CD4-positive, alpha-beta T cell (primary cell): ENCODE measurements around the gene WIZ. TPM values are rescaled to one million over a fixed set of nuclear protein-coding genes. Genes with fewer than 3 reads are reported as not detected.

Source experiments
- ATAC-seq: fragments of 200-7000 bp; cut with Tn5 transposase; one replicate; pipeline ENCODE4 v1.10.0; 2022; ENCODE audit warnings: mild to moderate bottlenecking; ENCODE audit not compliant: poor library complexity
- CTCF ChIA-PET: fragments of 350-600 bp; sonication (Branson Sonifier 250); formaldehyde crosslinking; loops from one replicate; lab custom pipeline; 2021; ENCODE audit warnings: antibody characterized with exemption, inconsistent platforms; lab: Charles Lee
- POLR2A ChIA-PET: fragments of 350-600 bp; sonication (Branson Sonifier 250); formaldehyde crosslinking; loops from one replicate; lab custom pipeline; 2021; ENCODE audit warnings: antibody characterized with exemption, inconsistent platforms; lab: Charles Lee
- DNase-seq, 14 experiments: peaks; one replicate each; pipeline ENCODE4 v3.0.0-alpha.2; 2013 to 2020; ENCODE audit warnings: mixed read lengths in 2 of 14
- H3K27ac ChIP-seq, 2 donors: one replicate each; pipeline versions ENCODE4 v1.5.1 to v1.7.0; 2013; ENCODE audit warnings: low read length in 2 of 2, low read depth in 1 of 2, mild to moderate bottlenecking in 1 of 2
- H3K27me3 ChIP-seq, 2 experiments: 1 replicate in 1 of 2; 2 replicates in 1 of 2; pipeline versions ENCODE4 v1.6.1 to v1.7.0; 2013; ENCODE audit warnings: low read length in 2 of 2, control low read depth in 1 of 2, mild to moderate bottlenecking in 1 of 2, moderate library complexity in 1 of 2; ENCODE audit not compliant: insufficient read depth in 2 of 2, control insufficient read depth in 1 of 2
- H3K36me3 ChIP-seq: one replicate; pipeline ENCODE4 v1.6.1; 2013; ENCODE audit warnings: low read length, control low read depth; ENCODE audit not compliant: insufficient read depth
- H3K4me1 ChIP-seq: one replicate; pipeline ENCODE4 v1.6.1; 2013; ENCODE audit warnings: low read length, control low read depth; ENCODE audit not compliant: insufficient read depth
- H3K4me3 ChIP-seq: one replicate; pipeline ENCODE4 v1.5.1; 2013; ENCODE audit warnings: mild to moderate bottlenecking, low read length, moderate library complexity
- H3K9me3 ChIP-seq, 2 experiments: 1 replicate in 1 of 2; 2 replicates in 1 of 2; pipeline versions ENCODE4 v1.6.1 to v1.7.0; 2013; ENCODE audit warnings: low read length in 2 of 2, mild to moderate bottlenecking in 2 of 2, control low read depth in 1 of 2, moderate library complexity in 1 of 2; ENCODE audit not compliant: control insufficient read depth in 1 of 2, insufficient read depth in 1 of 2
- H3K27ac Mint-ChIP-seq: one replicate; pipeline ENCODE4 v1.8.0; 2020; ENCODE audit warnings: mixed read lengths
- H3K27me3 Mint-ChIP-seq: one replicate; pipeline ENCODE4 v1.8.0; 2021; ENCODE audit warnings: mixed read lengths
- H3K36me3 Mint-ChIP-seq: one replicate; pipeline ENCODE4 v1.8.0; 2021; ENCODE audit warnings: low read depth, mixed read lengths
- H3K4me1 Mint-ChIP-seq: one replicate; pipeline ENCODE4 v1.8.0; 2021; ENCODE audit warnings: low read depth, mixed read lengths
- H3K4me3 Mint-ChIP-seq: one replicate; pipeline ENCODE4 v1.8.0; 2020; ENCODE audit warnings: mild to moderate bottlenecking, mixed read lengths
- H3K9me3 Mint-ChIP-seq: one replicate; pipeline ENCODE4 v1.8.0; 2020; ENCODE audit warnings: mixed read lengths
- intact Hi-C, 2 experiments: fragments of 100-400 bp; cut with DNase I in 1 of 2; cut with micrococcal nuclease in 1 of 2; formaldehyde crosslinking; loops; one replicate each; pipeline versions ENCODE4 v1.15.1 to v1.9.0; 2023 to 2025; cut with DNase I, micrococcal nuclease
- total RNA-seq, 174 experiments: library from RNA in 2 of 174; stranded (reverse) in 2 of 174; gene quantifications; one replicate each; pipeline ENCODE4 v1.2.3 and lab custom pipeline; 2021 to 2026
- TF ChIP-seq, protein P1 (sequence below): fragments of 200-600 bp; IDR thresholded peaks from one replicate; pipeline ENCODE4 v1.8.0; 2022; ENCODE audit warnings: antibody characterized with exemption, mild to moderate bottlenecking

WIZ gene
- total RNA-seq, 2 experiments from 2014 or later = 12.9 to 14.3 TPM

DNA sequence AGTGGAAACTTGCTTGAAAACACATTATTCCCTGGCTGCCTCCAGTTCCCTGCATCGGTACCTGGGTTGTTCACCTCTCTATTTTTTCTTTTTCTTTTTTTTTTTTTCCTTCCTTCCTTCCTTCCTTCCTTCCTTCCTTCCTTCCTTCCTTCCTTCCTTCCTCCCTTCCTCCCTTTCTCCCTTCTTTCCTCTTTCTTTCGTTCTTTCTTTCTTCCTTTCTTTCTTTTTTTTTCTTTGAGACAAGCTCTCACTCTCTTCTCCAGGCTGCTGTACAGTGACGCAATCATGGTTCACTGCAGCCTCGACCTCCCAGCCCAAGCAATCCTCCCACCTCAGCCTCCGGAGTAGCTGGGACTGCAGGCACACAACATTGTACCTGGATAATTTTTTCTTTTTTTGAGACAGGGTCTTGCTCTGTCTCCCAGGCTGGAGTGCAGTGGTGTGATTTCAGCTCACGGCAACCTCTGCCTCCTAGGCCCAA is 18.0 kb upstream of the WIZ start:
- Mint-ChIP-seq H3K36me3 (peaks cover 17% of the 10 kb centered on the region), H3K27ac (peak overlapping the region; percentile 90), H3K4me1 (peaks cover 61% of the 10 kb centered on the region), H3K4me3 (peak overlapping the region; percentile 74), H3K27me3 (no peaks in the 10 kb centered on the region), H3K9me3 (no peaks in the 10 kb centered on the region)
- ChIA-PET POLR2A (interaction anchor here (1.4 to 8.1 kb wide), 8 partner anchors 10 to 88 kb away, joined by 4 to 76 read pairs (median 10); partner anchors contain the start of genes AKAP8, AKAP8L and PGLYRP2), CTCF (interaction anchor here (1.7 to 4.9 kb wide), 2 partner anchors 49 to 88 kb away, joined by 12 to 31 read pairs; partner anchors contain the start of gene AKAP8L)
- Histone ChIP-seq H3K27me3 (no peaks in the 10 kb centered on the region), H3K4me1 (peaks cover 65% of the 10 kb centered on the region), H3K27ac (peak overlapping the region in 1 of 2 donors; percentile 31), H3K9me3 (no peaks in the 10 kb centered on the region), H3K36me3 (no peaks in the 10 kb centered on the region), H3K4me3 (no peak overlapping the region)
- TF ChIP-seq, protein P1, sequence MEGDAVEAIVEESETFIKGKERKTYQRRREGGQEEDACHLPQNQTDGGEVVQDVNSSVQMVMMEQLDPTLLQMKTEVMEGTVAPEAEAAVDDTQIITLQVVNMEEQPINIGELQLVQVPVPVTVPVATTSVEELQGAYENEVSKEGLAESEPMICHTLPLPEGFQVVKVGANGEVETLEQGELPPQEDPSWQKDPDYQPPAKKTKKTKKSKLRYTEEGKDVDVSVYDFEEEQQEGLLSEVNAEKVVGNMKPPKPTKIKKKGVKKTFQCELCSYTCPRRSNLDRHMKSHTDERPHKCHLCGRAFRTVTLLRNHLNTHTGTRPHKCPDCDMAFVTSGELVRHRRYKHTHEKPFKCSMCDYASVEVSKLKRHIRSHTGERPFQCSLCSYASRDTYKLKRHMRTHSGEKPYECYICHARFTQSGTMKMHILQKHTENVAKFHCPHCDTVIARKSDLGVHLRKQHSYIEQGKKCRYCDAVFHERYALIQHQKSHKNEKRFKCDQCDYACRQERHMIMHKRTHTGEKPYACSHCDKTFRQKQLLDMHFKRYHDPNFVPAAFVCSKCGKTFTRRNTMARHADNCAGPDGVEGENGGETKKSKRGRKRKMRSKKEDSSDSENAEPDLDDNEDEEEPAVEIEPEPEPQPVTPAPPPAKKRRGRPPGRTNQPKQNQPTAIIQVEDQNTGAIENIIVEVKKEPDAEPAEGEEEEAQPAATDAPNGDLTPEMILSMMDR = no peak
- DNase-seq (no peak), ATAC-seq (no peak)
- intact Hi-C loops = loop anchor here (2.0 to 10.0 kb wide), 4 partner anchors 17 to 90 kb away; partner anchors contain the start of gene AKAP8L (in 1 of the 2)

DNA sequence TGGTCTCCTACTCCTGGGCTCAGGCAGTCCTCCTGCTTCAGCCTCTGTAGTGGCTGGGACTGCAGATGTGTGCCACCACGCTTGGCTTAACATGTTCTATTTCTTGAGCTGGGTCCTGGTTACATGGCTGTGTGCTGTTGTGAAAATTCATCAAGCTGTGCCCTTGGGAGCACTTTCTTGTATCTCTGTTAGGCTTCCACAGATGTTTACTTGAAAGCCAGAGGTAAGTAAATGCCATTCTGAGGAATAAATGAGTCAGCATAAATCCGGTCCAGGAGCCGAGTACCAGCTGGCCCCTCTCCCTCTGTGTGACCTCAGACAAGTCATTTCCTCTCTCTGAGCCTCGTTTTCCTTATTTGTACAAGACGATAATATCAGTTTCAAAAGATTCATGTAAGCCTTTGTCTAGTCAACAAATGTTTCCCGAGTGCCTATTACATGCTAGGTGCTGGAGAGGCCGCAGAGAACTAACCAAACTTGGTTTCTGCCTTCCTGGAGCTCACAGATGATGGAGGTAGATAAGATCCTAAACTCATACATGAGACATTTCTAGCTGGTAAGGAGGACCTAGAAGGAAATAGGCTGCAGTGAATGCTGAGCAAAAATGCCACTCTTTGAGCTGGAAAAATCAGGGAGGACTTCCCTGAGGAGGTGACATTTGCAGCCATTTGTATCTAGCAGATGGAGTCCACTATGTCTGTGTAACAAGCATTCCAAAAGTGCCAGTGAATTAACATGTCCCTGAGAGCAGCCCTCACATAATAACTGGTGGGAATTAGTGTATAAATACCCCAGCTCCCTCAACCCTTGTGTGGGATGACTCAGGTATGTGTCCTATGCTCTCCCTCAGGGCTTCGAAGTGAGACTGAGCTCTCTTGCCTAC is 17.3 kb upstream of the WIZ start:
- ChIA-PET POLR2A (interaction anchor here (1.2 to 8.1 kb wide), 10 partner anchors 11 to 88 kb away, joined by 3 to 76 read pairs (median 8); partner anchors contain the start of genes AKAP8, AKAP8L, PGLYRP2 and WIZ), CTCF (interaction anchor here (0.6 to 4.9 kb wide), 4 partner anchors 33 to 89 kb away, joined by 4 to 31 read pairs (median 8); partner anchors contain the start of gene AKAP8L)
- H3K4me1 Mint-ChIP-seq = peaks cover 58% of the 10 kb centered on the region
- TF ChIP-seq, protein P1 = no peak
- DNase-seq (peak in 13 of 14 experiments; percentile 31 to 87 (median 59)), ATAC-seq (peak; percentile 43)
- H3K36me3 Mint-ChIP-seq = peaks cover 22% of the 10 kb centered on the region
- no peaks in the 10 kb centered on the region for H3K36me3 ChIP-seq
- no peak overlapping the region for H3K4me3 ChIP-seq
- H3K4me3 Mint-ChIP-seq = peak overlapping the region; percentile 74
- peaks cover 72% of the 10 kb centered on the region for H3K4me1 ChIP-seq
- no peaks in the 10 kb centered on the region for H3K27me3 Mint-ChIP-seq
- H3K9me3 Mint-ChIP-seq = no peaks in the 10 kb centered on the region
- H3K27me3 ChIP-seq = no peaks in the 10 kb centered on the region
- H3K27ac Mint-ChIP-seq = peak overlapping the region; percentile 90
- intact Hi-C loops = loop anchor here (2.0 to 10.0 kb wide), 4 partner anchors 16 to 90 kb away; partner anchors contain the start of gene AKAP8L (in 1 of the 2)
- peak overlapping the region; percentile 31 to 64 for H3K27ac ChIP-seq
- H3K9me3 ChIP-seq = no peaks in the 10 kb centered on the region
